SHP77 (cell line): ENCODE data around the gene SERINC1.

Experiments
- DNase-seq, 2 experiments: peaks; one replicate each; lab custom pipeline; 2025; lab: John Stamatoyannopoulos, UW

SERINC1 gene

DNA sequence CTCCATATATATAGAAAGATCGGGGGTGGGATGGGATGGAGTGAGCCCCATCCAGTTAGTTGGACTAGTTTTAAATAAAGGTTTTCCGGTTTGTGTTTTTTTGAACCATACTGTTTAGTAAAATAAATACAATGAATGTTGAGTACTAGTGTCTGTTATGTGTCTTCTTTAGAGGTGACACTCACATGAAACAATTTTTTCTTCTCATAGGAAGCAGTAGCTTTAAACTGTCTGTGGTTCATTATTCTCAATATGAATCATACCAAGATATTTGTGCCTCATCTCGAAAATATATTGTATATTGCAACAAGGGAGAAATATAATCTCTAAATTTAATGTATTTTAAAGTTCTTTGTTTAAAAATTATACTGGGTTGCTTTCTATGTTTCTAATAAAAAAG, 38.8 kb downstream of the SERINC1 start:
- DNase-seq, result no peak

DNA sequence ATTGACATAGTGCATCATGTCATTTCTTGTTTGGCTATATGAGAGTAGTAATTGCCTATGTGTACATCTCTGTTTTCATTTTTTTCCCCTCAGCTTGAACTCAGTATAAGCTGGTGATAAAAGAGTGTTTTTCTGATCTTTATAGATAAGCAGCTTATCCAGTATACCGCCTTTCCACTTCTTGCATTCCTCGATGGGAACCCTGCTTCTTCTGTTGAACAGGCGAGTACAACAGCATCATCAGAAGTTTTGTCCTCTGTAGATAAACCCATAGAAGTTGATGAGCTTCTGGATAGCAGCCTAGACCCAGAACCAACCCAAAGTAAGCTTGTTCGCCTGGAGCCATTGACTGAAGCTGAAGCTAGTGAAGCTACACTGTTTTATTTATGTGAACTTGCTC, 39.8 kb downstream of the SERINC1 start:
- DNase-seq, result no peak

DNA sequence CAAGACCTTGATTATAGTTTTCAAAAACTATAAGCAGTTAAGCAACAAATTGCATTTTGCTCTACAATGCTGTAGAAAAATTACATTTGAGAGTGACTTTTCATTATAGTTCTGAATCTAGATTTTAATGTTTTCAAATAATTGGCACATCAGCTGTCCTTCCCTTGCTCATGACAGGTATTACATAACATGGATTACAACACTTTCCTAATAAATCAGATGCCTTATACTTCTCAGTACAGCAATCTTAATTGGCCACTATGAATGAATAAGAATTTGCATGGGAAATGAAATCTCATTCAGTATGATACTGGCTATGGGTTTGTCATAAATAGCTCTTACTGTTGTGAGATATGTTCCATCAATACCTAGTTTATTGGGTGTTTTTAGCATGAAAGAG, 42.3 kb downstream of the SERINC1 start:
- no peak for DNase-seq

DNA sequence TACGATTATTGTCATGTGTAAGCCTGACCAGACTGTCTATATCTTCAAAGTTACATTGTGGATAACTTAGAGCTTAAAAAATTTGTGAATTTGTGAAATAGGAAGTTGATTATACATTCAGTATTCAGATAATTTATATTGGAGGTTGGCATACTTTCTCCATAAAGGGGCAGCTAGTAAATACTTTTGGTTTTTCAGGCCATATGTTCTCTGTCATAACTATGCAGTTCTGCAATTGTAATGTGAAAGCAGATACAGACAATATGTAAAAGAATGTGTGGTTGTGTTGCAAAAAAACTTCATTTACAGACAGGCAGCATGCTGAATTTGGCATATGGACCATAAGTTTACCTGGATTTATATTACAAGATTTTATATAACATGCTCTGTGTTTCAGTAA, 42.8 kb downstream of the SERINC1 start:
- no peak for DNase-seq

DNA sequence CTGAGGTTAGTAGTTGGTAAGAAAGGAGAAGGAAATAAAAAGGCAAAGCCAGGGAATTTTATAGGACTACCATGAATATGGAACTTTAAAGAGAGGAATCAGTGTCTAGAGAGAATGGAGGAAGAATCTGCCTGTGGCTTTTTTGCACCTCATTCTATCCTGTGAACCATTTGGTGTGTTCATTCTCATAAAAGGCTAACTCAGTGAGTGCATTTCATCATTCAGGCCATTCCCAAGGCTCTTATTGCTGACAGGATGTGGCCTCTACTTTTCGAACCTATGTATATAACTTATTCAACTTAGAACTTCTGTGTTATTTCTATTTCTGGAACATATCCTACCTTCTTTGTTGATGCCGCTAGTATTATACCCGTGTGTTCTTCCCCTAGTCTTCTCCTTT, 45.0 kb downstream of the SERINC1 start:
- no peak for DNase-seq

DNA sequence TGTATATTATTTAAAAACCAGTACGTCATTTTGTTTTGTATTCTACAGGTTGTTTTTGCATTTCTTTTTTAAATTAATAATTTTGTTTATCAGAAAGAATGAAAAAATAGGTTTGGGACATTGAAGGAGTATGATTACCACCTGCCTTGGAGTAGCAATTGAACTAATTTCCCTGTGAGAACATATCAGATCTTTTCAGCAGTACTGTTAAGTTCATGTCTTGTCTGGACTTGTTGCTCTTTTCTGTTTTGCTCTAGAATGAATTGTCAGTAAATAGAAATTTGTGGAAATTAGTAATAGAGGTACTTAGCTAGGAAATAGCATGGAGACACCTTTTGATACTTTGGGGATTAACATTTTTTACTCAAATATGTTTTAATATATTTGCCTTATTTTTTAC, 47.9 kb downstream of the SERINC1 start:
- no peak for DNase-seq

DNA sequence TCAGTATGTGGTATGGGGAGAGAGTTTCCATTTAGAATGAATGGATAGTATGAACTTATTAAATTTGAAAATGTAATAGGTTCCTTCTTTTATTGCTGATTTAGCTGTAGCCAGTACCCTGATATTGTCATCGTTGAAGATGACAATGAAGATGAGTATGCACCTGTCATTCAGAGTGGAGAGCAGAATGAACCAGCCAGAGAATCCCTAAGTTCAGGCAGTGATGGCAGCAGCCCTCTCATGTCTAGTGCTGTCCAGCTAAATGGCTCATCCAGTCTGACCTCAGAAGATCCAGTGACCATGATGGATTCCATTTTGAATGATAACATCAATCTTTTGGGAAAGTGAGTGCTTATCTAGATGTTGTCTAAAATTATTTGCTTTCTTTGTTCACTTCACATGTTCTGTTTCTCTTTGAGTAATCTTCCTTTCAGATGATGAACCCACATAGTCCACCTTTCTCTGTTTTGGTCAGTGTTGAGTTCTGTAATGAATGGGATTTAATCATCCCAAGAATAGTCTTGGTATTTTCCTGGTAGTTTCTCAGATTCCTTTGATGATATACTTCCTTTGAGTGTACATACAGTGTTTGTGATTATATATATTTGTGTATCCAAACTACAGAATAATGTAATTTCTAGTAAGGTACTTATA, 48.9 kb downstream of the SERINC1 start:
- DNase-seq, result no peak

DNA sequence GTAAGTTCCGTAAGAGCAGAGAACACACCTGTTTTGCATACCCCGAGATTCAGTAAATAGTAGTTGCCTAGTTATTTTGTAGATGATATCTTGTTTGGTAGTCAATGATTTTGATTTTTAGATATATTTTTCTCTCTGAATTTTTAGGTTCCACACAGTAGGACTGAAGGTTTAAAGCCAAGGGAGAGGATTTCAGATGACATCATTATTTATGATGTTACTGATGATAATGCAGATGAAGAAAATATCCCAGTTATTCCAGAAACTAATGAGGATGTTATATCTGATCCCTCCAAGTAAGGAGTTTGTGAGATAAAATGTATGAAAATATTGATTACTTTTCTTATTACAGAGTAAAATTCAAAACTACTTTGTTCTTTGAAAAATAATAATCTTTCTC, 49.6 kb downstream of the SERINC1 start:
- DNase-seq, result no peak

DNA sequence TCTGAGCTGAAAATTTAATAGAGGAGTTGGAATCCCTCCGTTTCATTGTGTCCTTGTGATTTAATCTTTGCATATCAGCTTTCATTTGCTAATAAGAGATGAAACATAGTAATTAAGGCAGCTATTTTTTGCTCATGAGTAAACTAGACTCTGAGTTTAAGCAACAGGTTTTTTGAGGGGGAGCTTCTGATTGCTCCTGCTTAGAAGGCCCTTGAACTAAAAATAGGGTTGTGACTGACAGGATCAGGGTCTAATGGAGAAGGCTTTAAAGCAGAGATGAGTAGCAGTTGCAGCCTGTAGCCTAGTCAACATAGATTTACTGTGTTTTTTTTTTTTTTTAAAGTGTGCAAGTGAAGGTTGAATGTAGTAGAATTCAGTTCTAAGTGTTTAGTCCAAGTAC, 54.8 kb downstream of the SERINC1 start:
- no peak for DNase-seq

DNA sequence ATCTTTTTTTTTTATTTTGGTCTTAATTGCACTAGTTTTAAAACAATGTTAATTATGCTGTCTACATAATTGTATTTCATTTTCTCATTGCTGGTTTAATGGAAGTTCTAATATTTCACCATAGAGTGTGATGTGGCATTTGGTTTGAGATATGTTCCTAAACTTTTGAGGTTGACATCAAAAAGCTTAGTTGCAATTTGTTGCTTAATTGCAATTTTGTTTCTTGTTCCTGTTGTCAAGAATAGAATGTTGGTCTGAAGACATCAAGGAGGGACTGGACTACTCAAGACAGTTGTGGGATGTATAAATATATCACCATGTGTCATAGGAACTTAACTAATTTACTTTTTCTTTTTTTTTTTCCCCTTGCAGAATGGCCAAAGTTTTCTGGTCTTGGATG, 59.6 kb downstream of the SERINC1 start:
- DNase-seq, result no peak

DNA sequence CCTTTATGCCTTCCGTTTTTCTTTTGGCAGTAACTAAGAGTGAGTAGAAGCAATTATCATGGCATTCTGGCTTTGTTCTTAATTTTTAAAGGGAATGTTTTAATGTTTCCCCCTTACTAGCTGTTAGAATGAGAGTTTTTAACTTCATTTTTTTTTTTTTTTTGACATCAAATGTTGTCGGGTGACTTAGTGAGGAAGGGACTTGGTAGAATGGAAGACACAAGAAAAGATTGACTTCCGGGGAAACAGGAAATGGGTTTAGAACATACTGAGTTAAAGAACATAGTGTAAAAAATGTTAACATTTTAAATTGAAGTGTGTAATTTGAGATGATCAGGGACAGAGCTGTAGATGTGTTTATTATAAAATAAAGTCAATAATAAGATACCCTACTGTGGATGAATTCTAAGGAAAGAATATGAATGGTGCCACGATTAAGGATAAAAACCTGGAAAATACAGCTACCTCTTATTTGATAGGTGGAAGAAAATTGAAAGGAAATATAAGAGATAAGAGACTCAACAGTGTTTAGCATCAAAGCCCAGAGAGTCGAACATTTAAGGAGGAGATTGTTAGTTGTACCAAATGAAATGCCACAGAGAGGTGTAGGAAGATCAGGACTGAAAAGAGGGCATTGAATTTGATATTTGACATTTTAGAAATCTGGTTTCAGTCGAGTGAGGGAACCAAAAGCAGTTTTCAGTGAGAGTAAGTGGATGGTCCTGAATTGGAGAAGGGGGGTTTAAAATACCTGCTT, 62.7 kb downstream of the SERINC1 start:
- no peak for DNase-seq

DNA sequence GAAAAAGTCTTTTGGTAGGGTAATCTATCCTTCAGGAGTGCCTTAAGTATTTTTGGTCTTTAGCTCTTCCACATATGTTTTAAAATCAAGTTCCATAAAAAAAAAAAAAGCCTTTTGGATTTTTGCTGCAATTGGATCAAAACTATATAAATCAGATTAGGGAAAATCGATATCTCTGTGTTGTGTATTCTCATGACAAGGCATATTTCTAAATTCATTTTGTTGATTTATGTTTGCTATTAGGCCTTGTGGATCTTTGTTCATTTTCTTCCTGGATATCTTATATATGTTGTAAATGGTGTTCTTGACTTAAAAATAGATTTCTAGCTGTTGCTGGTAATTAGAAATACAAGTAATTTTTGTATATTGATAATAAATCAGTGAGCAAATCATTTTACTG, 63.4 kb downstream of the SERINC1 start:
- no peak for DNase-seq

DNA sequence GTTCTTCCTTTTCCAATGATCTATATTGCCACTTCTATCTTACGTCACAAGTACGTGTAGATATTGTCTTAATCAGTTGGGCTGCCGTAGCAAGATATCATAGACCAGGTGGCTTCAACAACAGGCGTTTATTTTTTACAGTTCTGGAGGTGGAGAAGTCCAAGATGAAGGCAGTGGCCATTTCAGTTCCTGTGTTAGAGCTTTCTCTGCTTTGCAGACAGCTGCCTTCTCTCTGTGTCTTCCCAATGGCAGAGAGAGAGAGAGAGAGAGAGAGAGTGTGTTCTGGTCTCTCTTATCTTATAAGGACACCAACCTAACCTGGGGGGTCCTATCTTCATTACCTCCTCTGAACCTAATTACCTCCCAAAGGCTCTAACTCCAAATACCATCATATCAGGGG, 63.9 kb downstream of the SERINC1 start:
- no peak for DNase-seq

DNA sequence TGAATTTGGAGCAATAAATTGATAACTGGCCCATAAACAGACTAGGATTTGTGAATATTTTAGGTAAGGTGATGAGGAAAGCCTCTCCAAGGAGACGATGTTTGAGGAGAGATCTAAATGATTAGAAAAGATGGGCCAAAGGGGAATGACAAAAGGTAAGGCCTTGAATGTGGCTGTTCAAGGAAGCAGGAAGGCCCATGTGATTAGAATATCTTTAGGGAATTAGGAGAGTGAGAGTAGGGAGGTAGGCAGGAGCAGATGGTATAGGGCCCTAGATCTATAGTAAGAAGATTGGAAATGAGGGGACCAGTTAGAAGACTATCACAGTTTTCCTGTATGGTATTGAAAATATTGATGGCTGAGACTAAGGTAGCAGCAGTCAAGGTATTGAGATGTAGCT, 65.4 kb downstream of the SERINC1 start:
- DNase-seq, result no peak

DNA sequence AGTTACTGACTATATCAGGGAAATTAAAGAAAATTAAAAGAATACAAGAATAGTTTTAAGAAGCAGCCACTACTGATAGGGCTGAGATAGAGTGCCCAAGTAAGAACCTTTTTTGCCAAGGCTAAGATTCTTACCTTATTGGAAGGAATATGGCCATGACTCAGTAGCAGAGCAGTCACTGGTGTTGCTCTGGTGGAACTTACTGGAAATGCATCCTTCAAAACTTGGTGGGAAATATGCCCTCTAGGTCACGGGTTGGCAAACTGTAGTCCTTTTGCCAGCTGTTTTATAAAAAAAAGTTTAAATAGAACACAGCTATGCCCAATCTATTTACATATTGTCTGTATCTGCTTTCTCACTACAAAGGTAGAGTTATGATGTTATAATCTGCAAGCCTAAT, 66.2 kb downstream of the SERINC1 start:
- no peak for DNase-seq

DNA sequence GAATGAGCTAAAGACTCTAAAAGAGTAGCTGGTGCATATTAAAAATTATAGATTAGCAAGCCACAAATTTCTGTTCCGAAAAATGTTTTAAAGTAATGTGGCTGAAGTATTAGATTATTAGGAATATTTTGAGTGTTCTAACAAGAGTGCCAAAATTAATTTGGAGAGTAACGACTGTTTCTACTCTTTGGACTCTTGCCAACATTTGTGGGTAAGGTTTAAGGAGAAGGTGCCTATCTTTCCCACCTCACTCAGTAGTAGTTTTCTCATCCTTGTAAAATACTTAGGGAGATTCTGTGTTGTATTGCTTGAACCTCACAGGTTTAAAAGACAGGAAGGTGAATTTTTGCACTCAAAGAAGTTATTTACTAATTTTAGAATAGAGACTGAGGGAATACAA, 67.2 kb downstream of the SERINC1 start:
- DNase-seq, result no peak

DNA sequence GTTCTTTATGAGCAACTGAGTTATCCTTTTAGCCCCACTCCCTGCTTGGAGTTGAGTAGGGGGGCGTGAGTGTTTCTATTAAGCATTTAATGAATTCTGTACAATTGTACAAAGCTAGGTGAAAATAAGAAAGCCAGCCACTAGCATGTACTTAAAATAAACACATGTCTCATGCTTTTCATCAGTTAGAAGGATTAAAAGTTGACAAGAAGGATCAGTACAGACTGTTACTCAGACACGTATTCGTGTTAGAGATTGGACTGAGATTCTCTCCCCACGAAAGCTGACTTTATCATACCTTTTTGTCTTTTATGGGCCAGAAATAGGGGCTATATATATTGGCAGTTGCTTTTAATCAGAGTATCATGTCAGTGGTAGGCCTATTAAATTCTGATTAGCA, 70.5 kb downstream of the SERINC1 start:
- no peak for DNase-seq

DNA sequence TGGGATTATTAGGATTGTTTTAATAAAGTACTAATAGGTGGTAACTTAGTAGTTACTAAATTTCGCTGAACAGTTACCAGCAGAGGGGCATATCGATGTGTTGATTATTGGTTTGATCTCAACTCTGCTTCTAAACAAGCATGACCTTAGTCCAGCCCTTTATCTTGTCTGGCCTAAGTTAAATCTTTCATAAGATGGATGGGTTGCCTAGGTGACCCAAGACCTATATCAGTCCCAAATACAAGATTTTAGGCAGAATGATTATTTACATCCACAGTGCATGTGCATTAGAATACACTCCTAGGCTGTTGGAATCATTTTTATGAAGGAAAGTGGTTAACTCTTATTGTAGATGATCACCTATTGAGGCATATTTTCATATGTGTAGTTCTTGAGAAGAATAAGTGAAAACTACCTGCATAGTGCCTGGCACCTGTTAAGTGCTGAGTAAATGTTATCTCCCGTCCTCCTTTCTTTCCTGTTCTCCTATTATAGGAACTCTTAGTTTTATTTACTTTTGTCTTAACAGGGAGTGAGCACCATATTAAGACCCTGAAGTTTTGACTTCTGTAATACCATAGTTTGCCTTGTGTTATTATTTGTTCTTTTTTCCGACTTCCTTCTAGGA, 71.0 kb downstream of the SERINC1 start:
- DNase-seq, result no peak

DNA sequence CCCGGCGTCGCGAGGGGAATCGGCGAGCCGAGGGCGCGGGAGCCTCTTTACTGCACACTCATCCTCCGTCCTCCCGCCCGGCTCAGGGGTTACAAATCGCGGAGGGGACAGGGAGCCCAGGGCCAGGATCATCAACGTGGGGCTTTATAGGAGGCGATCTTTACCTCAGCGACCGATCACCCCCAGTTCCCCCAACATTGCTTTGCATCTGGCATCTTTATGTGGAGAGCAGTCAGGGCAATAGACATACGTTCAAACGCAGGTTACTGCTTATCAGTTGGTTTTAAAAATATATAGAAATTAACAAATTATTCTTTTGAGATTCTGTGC, 71.5 kb downstream of the SERINC1 start:
- no peak for DNase-seq

DNA sequence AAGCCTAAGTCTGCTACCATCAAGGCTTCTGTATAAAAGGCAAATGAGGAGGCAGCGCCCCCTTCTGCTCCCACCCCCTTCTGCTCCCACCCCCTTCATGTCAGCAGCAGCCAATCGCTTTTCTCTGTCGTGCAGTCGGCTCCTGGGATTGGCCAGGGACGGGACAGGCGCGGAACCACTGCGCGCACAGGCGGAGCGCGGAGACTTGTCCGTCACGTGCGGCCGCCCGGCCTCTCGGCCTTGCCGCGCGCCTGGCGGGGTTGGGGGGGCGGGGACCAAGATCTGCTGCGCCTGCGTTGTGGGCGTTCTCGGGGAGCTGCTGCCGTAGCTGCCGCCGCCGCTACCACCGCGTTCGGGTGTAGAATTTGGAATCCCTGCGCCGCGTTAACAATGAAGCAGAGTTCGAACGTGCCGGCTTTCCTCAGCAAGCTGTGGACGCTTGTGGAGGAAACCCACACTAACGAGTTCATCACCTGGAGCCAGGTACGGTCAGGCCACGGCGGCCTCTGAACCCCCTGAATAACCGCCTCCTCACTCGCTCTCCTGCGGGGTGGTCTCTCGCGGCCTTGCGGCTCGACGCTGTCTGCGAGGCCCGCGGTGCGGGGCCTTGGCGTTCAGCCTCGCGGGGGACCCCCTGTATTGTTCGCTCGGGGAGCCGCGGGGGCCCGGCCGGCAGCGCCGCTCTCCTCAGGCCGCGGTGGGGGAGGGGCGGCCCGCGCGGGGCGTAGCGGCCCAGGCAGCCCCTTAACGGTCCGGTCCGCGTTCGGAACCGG, 72.1 kb downstream of the SERINC1 start, which contains the start of gene HSF2:
HSF2 (plus strand) TSS at position 305 of the 773 bp plus-strand sequence; CDS start at position 391, 86 bp downstream.
- DNase-seq, result peak; percentile 95 to 97

DNA sequence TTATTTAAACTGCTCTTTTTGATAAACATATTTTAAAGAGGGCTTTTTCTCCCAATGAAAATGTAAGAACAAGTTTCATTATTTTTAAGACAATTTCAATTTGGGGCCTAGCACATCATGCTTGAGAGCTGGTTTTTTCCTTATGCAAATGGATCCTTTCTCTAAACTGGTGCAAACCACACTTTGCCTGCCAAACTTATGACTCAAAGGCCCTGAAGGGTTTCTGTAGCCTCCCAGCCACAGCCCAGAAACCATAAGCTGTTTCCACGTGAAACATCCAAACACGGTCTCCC, 72.6 kb downstream of the SERINC1 start:
- DNase-seq, result no peak

DNA sequence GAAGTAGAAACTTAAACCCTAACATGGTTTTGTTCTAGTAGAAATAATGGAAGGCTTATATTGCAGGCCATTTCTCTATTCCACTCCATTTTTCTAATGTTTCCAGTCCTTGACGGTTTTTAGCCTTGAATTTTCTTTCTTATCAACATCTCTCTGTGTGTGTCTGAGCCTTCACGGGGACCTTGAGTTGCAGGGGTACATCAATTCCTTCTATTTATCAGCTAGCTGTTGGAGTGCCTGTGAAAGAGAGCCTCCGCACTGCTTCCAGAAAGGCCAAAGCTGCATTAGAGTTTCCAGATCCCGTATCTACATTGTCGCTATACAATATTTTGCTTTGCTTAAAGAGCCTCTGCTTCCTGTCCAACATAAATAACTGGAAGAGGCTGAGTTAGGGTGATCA, 77.6 kb downstream of the SERINC1 start:
- no peak for DNase-seq

DNA sequence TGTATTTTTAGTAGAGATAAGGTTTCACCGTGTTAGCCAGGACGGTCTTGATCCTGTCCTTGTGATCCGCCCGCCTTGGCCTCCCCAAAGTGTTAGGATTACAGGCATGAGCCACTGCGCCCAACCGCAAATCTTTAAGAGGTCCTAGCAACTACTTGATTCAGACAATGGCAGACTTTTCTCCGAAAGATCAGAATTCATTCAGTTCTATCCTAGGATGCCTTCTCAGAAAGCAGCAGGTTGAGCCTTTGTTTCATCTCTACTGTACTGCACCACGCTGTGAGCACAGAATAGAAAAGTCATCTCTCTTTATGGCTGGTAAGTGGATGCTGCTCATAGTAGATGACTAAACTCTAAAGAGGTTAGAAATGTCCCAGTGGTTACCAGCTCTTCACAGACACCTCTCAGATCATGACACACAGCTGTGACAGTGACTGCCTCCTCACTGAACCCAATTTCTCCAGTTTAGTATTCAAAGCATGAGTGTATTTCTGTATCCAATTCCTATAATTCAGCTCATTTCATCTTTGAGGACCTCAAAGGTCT, 78.2 kb downstream of the SERINC1 start:
- no peak for DNase-seq
